Measurements from ENCODE around the gene C1QTNF1. TPM values are rescaled to one million over a fixed set of nuclear protein-coding genes. Genes with fewer than 3 reads are reported as not detected.

The C1QTNF1 gene
- polyA plus RNA-seq, 4 donors = 2.2 to 3.1 (median 2.6) TPM

DNA sequence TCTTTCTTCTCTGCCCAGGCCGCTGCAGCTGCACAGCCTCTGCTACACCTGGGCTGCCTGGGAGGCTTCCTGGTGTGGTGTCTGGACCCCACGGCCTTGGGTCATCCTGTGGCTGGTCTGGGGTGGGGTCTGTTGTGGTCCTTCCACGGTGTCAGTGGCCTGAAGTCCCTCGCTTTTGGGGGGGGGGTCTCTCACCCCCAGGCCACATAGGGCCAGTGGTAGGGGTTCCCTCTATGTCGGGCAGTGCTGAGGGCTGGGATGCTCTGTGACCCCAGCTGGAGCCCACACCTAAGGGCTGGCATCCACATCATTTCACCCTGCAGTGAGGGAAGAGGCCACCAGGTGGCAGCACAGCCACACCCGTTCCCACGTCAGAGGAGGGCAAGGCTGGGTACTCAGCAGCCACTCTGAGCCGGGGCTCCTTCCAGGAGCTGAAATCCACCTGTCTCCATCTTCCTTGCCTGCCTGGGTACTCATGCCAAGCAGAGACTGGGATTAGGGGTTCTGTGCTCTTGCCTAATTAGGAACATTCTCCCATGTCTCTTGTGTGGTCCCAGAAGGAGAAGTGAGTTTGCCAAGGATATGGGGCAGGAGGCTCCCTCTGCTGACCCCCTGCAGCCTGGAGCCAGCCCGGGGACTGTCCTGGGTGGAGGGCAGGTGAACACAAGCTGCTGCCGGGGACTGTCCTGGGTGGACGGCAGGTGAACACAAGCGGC, 63.6 kb downstream of the C1QTNF1 start:
- DNase-seq (ENCODE audit: low read depth in 4 of 4, low spot score in 2 of 4) = no peak

DNA sequence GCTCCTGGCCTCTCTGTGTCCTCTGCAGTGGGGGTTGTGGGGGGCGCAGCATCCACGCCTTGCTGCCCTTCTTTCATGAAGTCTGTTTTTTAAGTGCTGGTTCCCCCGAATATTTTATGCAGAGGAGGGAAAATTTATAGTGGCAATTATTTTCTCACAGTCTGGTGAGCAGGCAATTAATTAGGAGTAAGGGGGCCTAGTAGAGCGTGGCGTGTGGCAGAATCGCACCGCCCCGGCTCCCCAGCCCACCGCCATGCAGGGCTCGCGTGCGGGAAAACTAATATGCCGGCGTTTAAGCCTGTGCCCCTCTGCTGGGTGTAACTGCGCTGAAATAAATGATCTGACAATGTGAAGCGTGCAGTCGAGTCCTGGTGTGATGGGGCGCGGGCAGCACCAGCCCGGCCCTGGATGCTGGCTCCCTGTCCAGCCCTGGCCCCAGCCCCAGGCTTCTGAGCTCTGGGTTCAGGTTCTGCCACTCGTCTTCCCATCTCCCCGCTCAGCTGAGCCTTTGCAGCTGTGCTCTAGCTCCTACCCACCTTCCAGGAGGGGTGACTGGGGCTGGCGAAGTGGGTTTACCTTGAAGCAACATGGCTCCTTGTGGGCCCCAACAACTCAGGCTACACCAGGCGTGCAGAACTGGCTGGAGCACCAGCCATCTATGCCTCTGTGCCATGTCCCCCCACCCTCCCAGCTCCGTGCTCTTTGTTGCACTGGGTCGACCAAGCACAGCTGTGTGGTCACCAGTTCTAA, 64.5 kb downstream of the C1QTNF1 start:
- no peak for DNase-seq (ENCODE audit: low read depth in 4 of 4, low spot score in 2 of 4)

GRCh38 chr17:79088997-79089328, 65.0 kb downstream of the C1QTNF1 start:
- DNase-seq (ENCODE audit: low read depth in 4 of 4, low spot score in 2 of 4) = no peak

DNA sequence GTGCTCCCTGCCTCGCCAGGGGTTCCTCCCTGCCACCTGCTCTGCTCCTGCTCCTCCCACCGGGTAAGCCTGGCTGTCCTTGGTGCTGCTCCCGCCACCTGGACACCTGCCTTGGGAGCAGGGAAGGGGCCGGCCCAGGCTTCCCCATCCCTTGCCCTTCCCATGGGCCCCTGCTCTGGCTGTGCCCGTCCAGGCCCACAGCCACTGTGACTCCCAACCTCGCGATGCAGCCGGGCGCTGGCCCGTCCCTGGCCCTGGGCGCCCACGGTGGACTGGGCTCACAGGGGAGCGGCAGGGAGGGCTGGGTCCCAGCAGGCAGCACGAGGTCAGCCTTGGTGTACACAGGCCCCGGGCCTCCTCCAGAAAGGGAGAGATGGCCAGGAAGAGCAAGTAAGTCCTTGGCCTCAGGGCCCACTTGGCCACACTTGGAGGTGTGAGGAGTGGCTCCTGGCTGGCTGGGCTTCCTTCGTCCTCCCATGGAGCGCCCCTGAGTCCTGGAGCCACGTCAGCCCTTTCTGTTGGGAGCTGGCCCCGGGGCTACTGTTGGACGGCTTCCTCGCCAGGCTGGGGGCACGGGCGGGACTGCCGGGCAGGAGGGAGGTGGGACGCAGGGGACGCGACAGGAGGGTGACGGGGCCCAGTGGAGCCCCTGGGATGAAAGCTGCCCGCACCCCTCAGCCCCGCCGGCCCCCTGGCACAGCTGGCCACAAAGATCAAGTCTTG, 65.9 kb downstream of the C1QTNF1 start:
- DNase-seq (ENCODE audit: low read depth in 4 of 4, low spot score in 2 of 4) = no peak

GRCh38 chr17:79090443-79091225, 66.7 kb downstream of the C1QTNF1 start:
- no peak for DNase-seq (ENCODE audit: low read depth in 4 of 4, low spot score in 2 of 4)

DNA sequence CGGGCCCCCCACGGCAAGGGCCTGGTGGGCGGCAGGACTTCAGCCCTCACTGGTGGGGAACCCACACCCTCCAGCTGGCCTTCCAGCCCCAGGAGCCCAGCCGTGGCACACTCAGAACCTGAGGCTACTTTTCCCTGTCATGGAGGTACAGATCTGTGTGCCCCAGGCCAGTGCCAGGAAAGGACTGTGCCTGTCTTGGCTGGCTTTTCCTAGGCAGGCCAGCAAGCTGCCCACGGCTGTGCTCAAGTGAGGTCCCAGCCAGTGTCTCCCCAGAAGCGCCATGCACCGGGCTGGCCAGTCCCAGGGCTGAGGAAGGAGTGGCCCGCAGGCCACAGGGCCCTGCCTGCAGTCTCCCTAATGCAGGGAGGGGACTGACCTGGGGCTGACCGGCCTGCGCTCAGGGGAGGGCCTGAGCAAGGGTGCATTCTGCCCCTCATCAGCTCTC, 67.3 kb downstream of the C1QTNF1 start:
- no peak for DNase-seq (ENCODE audit: low read depth in 4 of 4, low spot score in 2 of 4)

DNA sequence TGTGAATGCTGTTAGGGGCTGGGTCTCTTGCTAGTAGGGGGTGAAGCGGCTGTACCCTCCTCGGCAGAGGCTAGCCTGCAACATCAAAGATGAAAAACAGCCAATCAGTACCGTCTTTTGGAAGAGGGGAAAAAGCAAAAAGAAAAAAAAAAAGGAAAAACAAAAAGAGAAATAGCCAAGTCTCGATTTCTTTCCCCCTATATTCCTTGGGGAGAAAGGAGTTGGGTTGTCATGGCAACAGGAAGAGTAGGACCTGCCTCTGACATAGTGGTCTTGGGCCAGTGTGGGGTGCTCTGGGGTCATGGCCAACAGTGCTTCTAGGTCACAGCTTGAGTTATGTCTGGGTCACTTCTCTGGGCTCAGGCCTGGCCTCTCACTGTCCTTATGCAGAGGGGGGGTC, 68.6 kb downstream of the C1QTNF1 start:
- no peak for DNase-seq (ENCODE audit: low read depth in 4 of 4, low spot score in 2 of 4)

GRCh38 chr17:79093270-79093669, 69.3 kb downstream of the C1QTNF1 start:
- no peak for DNase-seq (ENCODE audit: low read depth in 4 of 4, low spot score in 2 of 4)

GRCh38 chr17:79094261-79094660, 70.3 kb downstream of the C1QTNF1 start:
- no peak for DNase-seq (ENCODE audit: low read depth in 4 of 4, low spot score in 2 of 4)

GRCh38 chr17:79095345-79096055, 71.5 kb downstream of the C1QTNF1 start:
- no peak for DNase-seq (ENCODE audit: low read depth in 4 of 4, low spot score in 2 of 4)

GRCh38 chr17:79096477-79096876, 72.5 kb downstream of the C1QTNF1 start:
- no peak for DNase-seq (ENCODE audit: low read depth in 4 of 4, low spot score in 2 of 4)

GRCh38 chr17:79097226-79098055, 73.5 kb downstream of the C1QTNF1 start:
- no peak for DNase-seq (ENCODE audit: low read depth in 4 of 4, low spot score in 2 of 4)

DNA sequence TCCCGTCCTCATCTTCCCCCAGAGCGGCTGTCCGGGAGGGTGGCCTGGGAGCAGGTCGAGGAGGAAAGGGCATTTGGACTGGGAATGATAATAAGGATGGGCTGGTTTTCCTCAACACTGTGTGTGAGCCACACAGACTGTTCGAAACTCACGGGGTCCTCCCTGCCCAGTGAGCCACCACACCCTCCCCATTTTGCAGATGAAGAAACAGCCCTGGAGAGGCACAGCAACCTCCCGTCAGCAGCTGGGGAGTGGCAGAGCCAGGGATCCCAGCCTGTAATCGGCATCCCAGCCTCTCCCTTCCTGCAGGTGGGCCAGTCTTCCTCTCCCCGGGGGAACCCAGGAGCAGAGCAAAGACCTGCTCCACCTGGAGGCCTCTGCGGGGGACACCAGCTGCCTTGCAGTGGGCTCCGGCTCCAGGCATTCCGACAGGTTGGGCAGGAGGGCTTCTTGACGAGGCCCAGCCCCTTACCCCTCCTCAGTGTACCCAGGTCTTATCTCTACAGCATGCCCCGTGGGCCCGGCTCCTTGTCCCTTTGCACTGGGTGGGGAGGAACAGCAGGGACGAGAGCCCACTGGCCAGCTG, 74.4 kb downstream of the C1QTNF1 start:
- no peak for DNase-seq (ENCODE audit: low read depth in 4 of 4, low spot score in 2 of 4)

Other genes with a start within 250 kb of the C1QTNF1 start
- 10 to 100 TPM; 19.8 to 30.6 (median 25.9) TPM for gene CYTH1, start 241.9 kb upstream of the C1QTNF1 start, polyA plus RNA-seq (ENCODE audit: insufficient read length in 4 of 4)
- gene USP36, start 183.4 kb upstream of the C1QTNF1 start, polyA plus RNA-seq (ENCODE audit: insufficient read length in 4 of 4) = 10 to 100 TPM; 26.7 to 55.4 (median 45.6) TPM
- gene CEP295NL, start 121.0 kb upstream of the C1QTNF1 start, polyA plus RNA-seq (ENCODE audit: insufficient read length in 4 of 4) = 1 to 10 TPM in 1 of 4 donors, under 1 TPM in 2, not detected in 1; 0.08 to 1.1 (median 0.54) TPM
- 100 to 1,000 TPM; 139 to 182 (median 162) TPM for gene TIMP2, start 98.8 kb upstream of the C1QTNF1 start, polyA plus RNA-seq (ENCODE audit: insufficient read length in 4 of 4)
- 100 to 1,000 TPM; 116 to 170 (median 125) TPM for gene LGALS3BP, start 44.2 kb upstream of the C1QTNF1 start, polyA plus RNA-seq (ENCODE audit: insufficient read length in 4 of 4)
- gene CANT1, start 14.4 kb upstream of the C1QTNF1 start, polyA plus RNA-seq (ENCODE audit: insufficient read length in 4 of 4) = 10 to 100 TPM; 41.4 to 55.1 (median 47.4) TPM
- 10 to 100 TPM; 11.4 to 35.0 (median 21.7) TPM for gene ENGASE, start 50.7 kb downstream of the C1QTNF1 start, polyA plus RNA-seq (ENCODE audit: insufficient read length in 4 of 4)

All from left renal cortex interstitium (tissue), 4 donors.